Vagina (tissue), 2 donors: ENCODE measurements around the gene MAP4K4. TPM values are rescaled to one million over a fixed set of nuclear protein-coding genes. Genes with fewer than 3 reads are reported as not detected.

Experiments used
- DNase-seq, 2 donors: peaks; one replicate each; pipeline ENCODE4 v3.0.0-alpha.2; 2017; ENCODE audit errors: extremely low spot score in 2 of 2
- H3K27ac ChIP-seq: fragments of 200-600 bp; sonication (generic); one replicate; pipeline ENCODE4 v1.5.1; 2019
- H3K27me3 ChIP-seq: fragments of 200-600 bp; sonication (generic); one replicate; pipeline ENCODE4 v1.5.1; 2019
- H3K36me3 ChIP-seq, 2 donors: fragments of 200-600 bp; sonication (generic); one replicate each; pipeline ENCODE4 v1.5.1; 2017 to 2019
- H3K4me1 ChIP-seq: fragments of 200-600 bp; sonication (generic); one replicate; pipeline ENCODE4 v1.5.1; 2019
- H3K4me3 ChIP-seq, 2 donors: fragments of 200-600 bp; sonication (generic); 1 replicate in 1 of 2; 2 replicates in 1 of 2; pipeline ENCODE4 v1.5.1; 2016 to 2019
- H3K9me3 ChIP-seq: fragments of 200-600 bp; sonication (generic); one replicate; pipeline ENCODE4 v1.5.1; 2019
- CTCF ChIP-seq, 3 experiments: fragments of 450-650 bp in 2 of 3; fragments of 200-600 bp in 1 of 3; sonication (generic) in 1 of 3; IDR thresholded peaks; one replicate each; pipeline ENCODE4 v1.5.1; 2017 to 2019; ENCODE audit warnings: antibody characterized with exemption in 3 of 3, mild to moderate bottlenecking in 2 of 3, moderate library complexity in 2 of 3
- POLR2A ChIP-seq, 2 donors: fragments of 450-650 bp; IDR thresholded peaks; one replicate each; pipeline ENCODE4 v1.6.1; 2017; ENCODE audit warnings: antibody characterized with exemption in 2 of 2, mild to moderate bottlenecking in 2 of 2, moderate library complexity in 2 of 2
- POLR2AphosphoS5 ChIP-seq, 2 donors: sonication (generic); formaldehyde crosslinking; IDR thresholded peaks; one replicate each; pipeline ENCODE4 v1.9.0; 2017; ENCODE audit warnings: antibody characterized with exemption in 2 of 2, mild to moderate bottlenecking in 2 of 2, low read depth in 1 of 2; ENCODE audit not compliant: insufficient read depth in 1 of 2
- intact Hi-C: fragments of 100-400 bp; cut with DNase I; formaldehyde crosslinking; loops from one replicate; pipeline ENCODE4 v1.15.1; 2023
- total RNA-seq: library from RNA; depleted of rRNA; stranded (reverse); fragments of >200 nt; gene quantifications from one replicate; pipeline ENCODE4 v1.2.3, GENCODE V29; 2016

The MAP4K4 gene
- total RNA-seq, 1 donor from 2014 or later, result 75.9 TPM

- intact Hi-C loops, result no loop called here
- Histone ChIP-seq H3K9me3 (no peaks in the 10 kb centered on the region), H3K4me3 (no peak overlapping the region), H3K4me1 (no peaks in the 10 kb centered on the region), H3K27ac (no peak overlapping the region), H3K27me3 (no peaks in the 10 kb centered on the region), H3K36me3 (peaks cover 0 to 77% of the 10 kb centered on the region in 2 donors)
- no peak for TF ChIP-seq POLR2AphosphoS5 (IDR thresholded peaks at IDR 0.05; ENCODE audit: insufficient read depth in 1 of 2, low read depth in 1 of 2)
- no peak for TF ChIP-seq CTCF (IDR thresholded peaks at IDR 0.05)
- TF ChIP-seq POLR2A (IDR thresholded peaks at IDR 0.05), result no peak
- no peak for DNase-seq
These were observed 174.0 kb downstream of the MAP4K4 start for GRCh38 chr2:101871480-101871879.

GRCh38 chr2:101872480-101872879 lies 175.0 kb downstream of the MAP4K4 start:
- H3K36me3 ChIP-seq, result peaks cover 0 to 75% of the 10 kb centered on the region in 2 donors
- TF ChIP-seq POLR2A (IDR thresholded peaks at IDR 0.05) (no peak), CTCF (IDR thresholded peaks at IDR 0.05) (no peak), POLR2AphosphoS5 (IDR thresholded peaks at IDR 0.05; ENCODE audit: insufficient read depth in 1 of 2, low read depth in 1 of 2) (no peak)

GRCh38 chr2:101873543-101873942 lies 176.0 kb downstream of the MAP4K4 start:
- intact Hi-C loops, result no loop called here
- no peak for DNase-seq
- Histone ChIP-seq H3K9me3 (no peaks in the 10 kb centered on the region), H3K27ac (no peak overlapping the region), H3K36me3 (peaks cover 0 to 75% of the 10 kb centered on the region in 2 donors), H3K4me1 (no peaks in the 10 kb centered on the region), H3K27me3 (no peaks in the 10 kb centered on the region), H3K4me3 (no peak overlapping the region)
- TF ChIP-seq POLR2AphosphoS5 (IDR thresholded peaks at IDR 0.05; ENCODE audit: insufficient read depth in 1 of 2, low read depth in 1 of 2), result no peak
- TF ChIP-seq CTCF (IDR thresholded peaks at IDR 0.05), result no peak
- TF ChIP-seq POLR2A (IDR thresholded peaks at IDR 0.05), result no peak

More at GRCh38 chr2:101872480-101872879, 175.0 kb downstream of the MAP4K4 start:
- Histone ChIP-seq H3K27ac (no peak overlapping the region), H3K27me3 (no peaks in the 10 kb centered on the region), H3K4me3 (no peak overlapping the region), H3K9me3 (no peaks in the 10 kb centered on the region), H3K4me1 (no peaks in the 10 kb centered on the region)
- no peak for DNase-seq
- intact Hi-C loops, result no loop called here

GRCh38 chr2:101874069-101874468 lies 176.6 kb downstream of the MAP4K4 start:
- TF ChIP-seq POLR2AphosphoS5 (IDR thresholded peaks at IDR 0.05; ENCODE audit: insufficient read depth in 1 of 2, low read depth in 1 of 2), result no peak
- no peak for TF ChIP-seq CTCF (IDR thresholded peaks at IDR 0.05)
- no peak for TF ChIP-seq POLR2A (IDR thresholded peaks at IDR 0.05)
- no peak for DNase-seq
- Histone ChIP-seq H3K27me3 (no peaks in the 10 kb centered on the region), H3K9me3 (no peaks in the 10 kb centered on the region), H3K36me3 (peaks cover 0 to 75% of the 10 kb centered on the region in 2 donors), H3K27ac (no peak overlapping the region), H3K4me1 (no peaks in the 10 kb centered on the region), H3K4me3 (no peak overlapping the region)
- intact Hi-C loops, result no loop called here

GRCh38 chr2:101879466-101879865 lies 182.0 kb downstream of the MAP4K4 start:
- intact Hi-C loops, result no loop called here
- no peak for TF ChIP-seq POLR2A (IDR thresholded peaks at IDR 0.05)
- no peak for TF ChIP-seq POLR2AphosphoS5 (IDR thresholded peaks at IDR 0.05; ENCODE audit: insufficient read depth in 1 of 2, low read depth in 1 of 2)
- no peak for TF ChIP-seq CTCF (IDR thresholded peaks at IDR 0.05)
- Histone ChIP-seq H3K36me3 (peaks cover 0 to 38% of the 10 kb centered on the region in 2 donors), H3K4me3 (no peak overlapping the region), H3K27ac (no peak overlapping the region), H3K27me3 (no peaks in the 10 kb centered on the region), H3K4me1 (peaks cover 26% of the 10 kb centered on the region), H3K9me3 (no peaks in the 10 kb centered on the region)
- no peak for DNase-seq
